ENCODE results near the gene NTNG1. TPM values are rescaled to one million over a fixed set of nuclear protein-coding genes. Genes with fewer than 3 reads are reported as not detected.

NTNG1 gene
- total and polyA plus RNA-seq, 2 of the 13 experiments (the other 11 are each of a cell fraction or from before 2014, with no cell fraction given), result not detected

DNA sequence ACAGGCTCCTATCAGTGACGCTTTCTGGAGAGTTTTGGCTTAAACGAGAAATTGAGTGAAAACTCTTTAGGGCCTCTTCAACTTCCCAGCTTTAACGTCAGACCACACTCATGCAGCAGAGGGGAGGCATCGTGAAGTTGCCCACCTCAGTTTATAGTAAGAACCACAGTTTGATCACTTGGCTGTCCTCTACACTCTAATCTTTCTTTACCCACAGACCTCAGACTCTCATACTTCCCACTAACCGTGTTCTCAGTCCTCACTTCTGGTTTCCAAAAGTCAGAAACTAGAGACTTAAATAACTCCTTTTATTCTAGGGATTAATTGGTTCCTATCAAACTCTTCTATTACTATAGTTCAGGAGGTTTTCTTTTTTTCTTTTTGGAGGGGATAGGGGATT lies 302.2 kb downstream of the NTNG1 start:
- intact Hi-C loops (cut with micrococcal nuclease; ENCODE audit: unreplicated experiment), result no loop called here
- BruUV-seq (replicated peaks), result no TSS peak
- CTCF ChIA-PET (ENCODE audit: low intra/inter-chr PET ratio, low total read pairs), result no interaction called here

More for the DNA sequence above, 302.2 kb downstream of the NTNG1 start:
- Histone ChIP-seq H3K27ac (ENCODE audit: extremely low read length, insufficient read depth, low read length) (no peak overlapping the region), H3K4me2 (ENCODE audit: low read depth, low read length) (no peak overlapping the region), H4K20me1 (ENCODE audit: insufficient read depth, low read length) (no peaks in the 10 kb centered on the region), H3K4me3 (replicated peaks in 1 of 3; ENCODE audit: insufficient read depth in 1 of 3, low read depth in 2 of 3, low read length in 3 of 3) (no peak overlapping the region), H3K36me3 (replicated peaks in 1 of 2; ENCODE audit: control insufficient read depth in 1 of 2, insufficient read depth in 2 of 2, low read length in 2 of 2) (no peaks in the 10 kb centered on the region), H3K27me3 (ENCODE audit: control insufficient read depth in 1 of 2, insufficient read depth in 2 of 2, low read length in 2 of 2) (no peaks in the 10 kb centered on the region; a peak in 1 of 5 replicates), H2AFZ (ENCODE audit: low read length) (no peak overlapping the region), H3K4me1 (ENCODE audit: insufficient read depth, low read length) (no peaks in the 10 kb centered on the region), H3K9me3 (ENCODE audit: low read length) (no peaks in the 10 kb centered on the region), H3K79me2 (ENCODE audit: insufficient read depth, low read length) (no peaks in the 10 kb centered on the region), H3K9ac (ENCODE audit: insufficient read depth, low read depth, low read length) (no peak overlapping the region)
- in situ Hi-C loops (cut with HindIII; ENCODE audit: extremely low pct_ligation_motif_present, low pct_unique_long_range_greater_than_20kb), result no loop called here
- DNase-seq (ENCODE audit: low spot score), result no peak
- FAIRE-seq, result no peak
- TF ChIP-seq ZNF75D (CRISPR knock-in tag; IDR thresholded peaks at IDR 0.05; ENCODE audit: borderline replicate concordance) (no peak), HNF4G (IDR thresholded peaks at IDR 0.05; ENCODE audit: borderline replicate concordance, low read depth, low read length) (no peak), HNF4G (CRISPR knock-in tag; IDR thresholded peaks at IDR 0.05; ENCODE audit: borderline replicate concordance, low read depth) (no peak), AKAP8 (CRISPR knock-in tag; IDR thresholded peaks at IDR 0.05) (no peak), YY1 (IDR thresholded peaks at IDR 0.05; ENCODE audit: insufficient read depth, insufficient replicate concordance, low read depth, low read length) (no peak), ZNF570 (CRISPR knock-in tag; IDR thresholded peaks at IDR 0.05; ENCODE audit: borderline replicate concordance) (no peak), SRSF4 (IDR thresholded peaks at IDR 0.05; ENCODE audit: low read depth, low read length, poor library complexity, severe bottlenecking) (no peak), ISX (CRISPR knock-in tag; conservative IDR thresholded peaks at IDR 0.05) (no peak), SRY (CRISPR knock-in tag; IDR thresholded peaks at IDR 0.05) (no peak), ZNF564 (CRISPR knock-in tag; IDR thresholded peaks at IDR 0.05) (no peak), NCOR1 (IDR thresholded peaks at IDR 0.05; ENCODE audit: borderline replicate concordance, low read length) (no peak), ZNF33B (CRISPR knock-in tag; IDR thresholded peaks at IDR 0.05) (no peak)
- TF ChIP-seq, protein P1, sequence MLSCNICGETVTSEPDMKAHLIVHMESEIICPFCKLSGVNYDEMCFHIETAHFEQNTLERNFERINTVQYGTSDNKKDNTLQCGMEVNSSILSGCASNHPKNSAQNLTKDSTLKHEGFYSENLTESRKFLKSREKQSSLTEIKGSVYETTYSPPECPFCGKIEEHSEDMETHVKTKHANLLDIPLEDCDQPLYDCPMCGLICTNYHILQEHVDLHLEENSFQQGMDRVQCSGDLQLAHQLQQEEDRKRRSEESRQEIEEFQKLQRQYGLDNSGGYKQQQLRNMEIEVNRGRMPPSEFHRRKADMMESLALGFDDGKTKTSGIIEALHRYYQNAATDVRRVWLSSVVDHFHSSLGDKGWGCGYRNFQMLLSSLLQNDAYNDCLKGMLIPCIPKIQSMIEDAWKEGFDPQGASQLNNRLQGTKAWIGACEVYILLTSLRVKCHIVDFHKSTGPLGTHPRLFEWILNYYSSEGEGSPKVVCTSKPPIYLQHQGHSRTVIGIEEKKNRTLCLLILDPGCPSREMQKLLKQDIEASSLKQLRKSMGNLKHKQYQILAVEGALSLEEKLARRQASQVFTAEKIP (CRISPR knock-in tag; IDR thresholded peaks at IDR 0.05; ENCODE audit: borderline replicate concordance), result no peak
- TF ChIP-seq, protein P2, sequence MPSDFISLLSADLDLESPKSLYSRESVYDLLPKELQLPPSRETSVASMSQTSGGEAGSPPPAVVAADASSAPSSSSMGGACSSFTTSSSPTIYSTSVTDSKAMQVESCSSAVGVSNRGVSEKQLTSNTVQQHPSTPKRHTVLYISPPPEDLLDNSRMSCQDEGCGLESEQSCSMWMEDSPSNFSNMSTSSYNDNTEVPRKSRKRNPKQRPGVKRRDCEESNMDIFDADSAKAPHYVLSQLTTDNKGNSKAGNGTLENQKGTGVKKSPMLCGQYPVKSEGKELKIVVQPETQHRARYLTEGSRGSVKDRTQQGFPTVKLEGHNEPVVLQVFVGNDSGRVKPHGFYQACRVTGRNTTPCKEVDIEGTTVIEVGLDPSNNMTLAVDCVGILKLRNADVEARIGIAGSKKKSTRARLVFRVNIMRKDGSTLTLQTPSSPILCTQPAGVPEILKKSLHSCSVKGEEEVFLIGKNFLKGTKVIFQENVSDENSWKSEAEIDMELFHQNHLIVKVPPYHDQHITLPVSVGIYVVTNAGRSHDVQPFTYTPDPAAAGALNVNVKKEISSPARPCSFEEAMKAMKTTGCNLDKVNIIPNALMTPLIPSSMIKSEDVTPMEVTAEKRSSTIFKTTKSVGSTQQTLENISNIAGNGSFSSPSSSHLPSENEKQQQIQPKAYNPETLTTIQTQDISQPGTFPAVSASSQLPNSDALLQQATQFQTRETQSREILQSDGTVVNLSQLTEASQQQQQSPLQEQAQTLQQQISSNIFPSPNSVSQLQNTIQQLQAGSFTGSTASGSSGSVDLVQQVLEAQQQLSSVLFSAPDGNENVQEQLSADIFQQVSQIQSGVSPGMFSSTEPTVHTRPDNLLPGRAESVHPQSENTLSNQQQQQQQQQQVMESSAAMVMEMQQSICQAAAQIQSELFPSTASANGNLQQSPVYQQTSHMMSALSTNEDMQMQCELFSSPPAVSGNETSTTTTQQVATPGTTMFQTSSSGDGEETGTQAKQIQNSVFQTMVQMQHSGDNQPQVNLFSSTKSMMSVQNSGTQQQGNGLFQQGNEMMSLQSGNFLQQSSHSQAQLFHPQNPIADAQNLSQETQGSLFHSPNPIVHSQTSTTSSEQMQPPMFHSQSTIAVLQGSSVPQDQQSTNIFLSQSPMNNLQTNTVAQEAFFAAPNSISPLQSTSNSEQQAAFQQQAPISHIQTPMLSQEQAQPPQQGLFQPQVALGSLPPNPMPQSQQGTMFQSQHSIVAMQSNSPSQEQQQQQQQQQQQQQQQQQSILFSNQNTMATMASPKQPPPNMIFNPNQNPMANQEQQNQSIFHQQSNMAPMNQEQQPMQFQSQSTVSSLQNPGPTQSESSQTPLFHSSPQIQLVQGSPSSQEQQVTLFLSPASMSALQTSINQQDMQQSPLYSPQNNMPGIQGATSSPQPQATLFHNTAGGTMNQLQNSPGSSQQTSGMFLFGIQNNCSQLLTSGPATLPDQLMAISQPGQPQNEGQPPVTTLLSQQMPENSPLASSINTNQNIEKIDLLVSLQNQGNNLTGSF (CRISPR knock-in tag; IDR thresholded peaks at IDR 0.05), result no peak
- TF ChIP-seq, protein P3, sequence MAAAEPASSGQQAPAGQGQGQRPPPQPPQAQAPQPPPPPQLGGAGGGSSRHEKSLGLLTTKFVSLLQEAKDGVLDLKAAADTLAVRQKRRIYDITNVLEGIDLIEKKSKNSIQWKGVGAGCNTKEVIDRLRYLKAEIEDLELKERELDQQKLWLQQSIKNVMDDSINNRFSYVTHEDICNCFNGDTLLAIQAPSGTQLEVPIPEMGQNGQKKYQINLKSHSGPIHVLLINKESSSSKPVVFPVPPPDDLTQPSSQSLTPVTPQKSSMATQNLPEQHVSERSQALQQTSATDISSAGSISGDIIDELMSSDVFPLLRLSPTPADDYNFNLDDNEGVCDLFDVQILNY (CRISPR knock-in tag; conservative IDR thresholded peaks at IDR 0.05), result no peak
- WGBS (ENCODE audit: low lambda C conversion rate), result 49% methylated on average over 5 of the region's 5 CpGs
- POLR2A ChIA-PET, result no interaction called here
- no peak for ATAC-seq
